HEK293 (cell line): Measurements from ENCODE around the gene DUSP23.

Source experiments
- CTCF ChIP-seq: fragments of 450-650 bp; formaldehyde crosslinking; IDR thresholded peaks from 2 replicates; pipeline ENCODE4 v1.5.1; 2016; ENCODE audit warnings: missing biosample characterization, missing genetic modification characterization
- PRDM6 ChIP-seq: fragments of 450-650 bp; formaldehyde crosslinking; IDR thresholded peaks from 2 replicates; pipeline ENCODE4 v1.5.1; 2017; ENCODE audit warnings: missing biosample characterization, missing genetic modification characterization
- ZNF133 ChIP-seq: fragments of 450-650 bp; formaldehyde crosslinking; IDR thresholded peaks from 2 replicates; pipeline ENCODE4 v1.5.1; 2016; ENCODE audit warnings: missing biosample characterization, missing genetic modification characterization
- ZNF174 ChIP-seq: fragments of 450-650 bp; formaldehyde crosslinking; IDR thresholded peaks from 2 replicates; pipeline ENCODE4 v1.5.0; 2017; ENCODE audit warnings: missing biosample characterization, mild to moderate bottlenecking, missing genetic modification characterization
- ZNF670 ChIP-seq: fragments of 450-650 bp; formaldehyde crosslinking; IDR thresholded peaks from 2 replicates; pipeline ENCODE4 v1.5.1; 2016; ENCODE audit warnings: missing biosample characterization, missing genetic modification characterization, low read depth
- ZNF747 ChIP-seq: fragments of 450-650 bp; formaldehyde crosslinking; IDR thresholded peaks from 2 replicates; pipeline ENCODE4 v1.5.1; 2016; ENCODE audit warnings: missing biosample characterization, missing genetic modification characterization

- TF ChIP-seq CTCF (tag by site-specific recombination) (no peak), PRDM6 (tag by site-specific recombination) (no peak), ZNF670 (tag by site-specific recombination) (no peak), ZNF747 (tag by site-specific recombination) (no peak), ZNF133 (tag by site-specific recombination) (no peak), ZNF174 (tag by site-specific recombination) (no peak)
Observed at GRCh38 chr1:159790237-159790917, 9.6 kb downstream of the DUSP23 start.
